Stimulated activated CD8-positive, alpha-beta memory T cell treated with anti-CD3 and anti-CD28 coated beads, Interleukin-15, amount 100 ng/mL, for 24 hours (primary cell): ENCODE measurements around the gene SH3RF2.
"Not testable (repeated sequence)": the region's sequence is repeated elsewhere in the genome, so short reads cannot be mapped to it uniquely, and the experiment has no call there.

Experiments used
- DNase-seq: peaks from one replicate; pipeline ENCODE4 v3.0.0-alpha.2; 2020; ENCODE audit warnings: low read depth

The SH3RF2 gene

DNA sequence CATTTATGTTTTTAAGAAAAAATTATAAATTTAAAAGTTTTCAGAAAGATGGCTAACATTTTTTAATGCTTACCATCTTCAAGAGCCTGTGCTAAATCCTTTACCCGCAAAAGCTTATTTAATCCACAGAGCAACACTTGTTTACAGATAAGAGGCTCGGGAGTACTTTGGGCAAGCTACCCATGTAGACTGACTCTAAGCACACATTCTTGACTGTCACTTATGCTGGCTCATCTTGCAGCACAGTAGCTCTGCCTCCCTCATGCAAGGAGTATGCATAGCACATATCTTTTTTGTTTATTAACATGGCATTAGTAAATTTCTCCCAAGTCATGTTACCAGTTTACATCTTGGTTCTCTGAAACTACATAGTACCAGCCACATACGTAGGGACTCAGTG, 14.7 kb downstream of the SH3RF2 start:
- no peak for DNase-seq

DNA sequence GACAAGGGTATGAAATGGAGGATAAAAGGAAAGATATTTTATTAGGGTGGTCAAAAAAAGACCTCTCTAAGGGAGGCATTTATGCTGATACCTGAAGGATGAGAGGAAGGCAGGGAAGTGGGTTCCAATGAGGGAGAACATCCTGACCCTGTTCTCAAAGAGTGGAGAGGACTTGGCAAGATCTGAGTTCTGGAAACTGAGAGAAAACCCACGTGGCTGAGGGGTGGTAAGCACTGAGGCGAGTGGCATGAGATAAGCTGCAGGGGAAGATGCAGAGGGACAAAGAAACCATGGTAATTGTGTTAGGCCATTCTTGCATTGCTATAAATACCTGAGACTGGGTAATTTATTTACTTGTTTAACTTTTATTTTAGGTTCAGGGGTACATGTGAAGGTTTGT, 16.8 kb downstream of the SH3RF2 start:
- no peak for DNase-seq

DNA sequence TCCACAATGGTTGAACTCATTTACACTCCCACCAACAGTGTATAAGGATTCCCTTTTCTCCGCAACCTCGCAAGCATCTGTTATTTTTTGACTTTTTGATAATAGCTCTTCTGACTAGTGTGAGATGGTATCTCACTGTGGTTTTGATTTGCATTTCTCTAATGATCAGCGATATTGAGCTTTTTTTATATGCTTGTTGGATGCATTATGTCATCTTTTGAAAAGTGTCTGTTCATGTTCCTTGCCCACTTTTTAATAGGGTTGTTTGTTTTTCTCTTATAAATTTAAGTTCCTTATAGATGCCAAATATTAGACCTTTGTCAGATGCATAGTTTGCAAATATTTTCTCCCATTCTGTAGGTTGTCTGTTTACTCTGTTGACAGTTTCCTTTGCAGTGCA, 17.8 kb downstream of the SH3RF2 start:
- not testable (repeated sequence) for DNase-seq

DNA sequence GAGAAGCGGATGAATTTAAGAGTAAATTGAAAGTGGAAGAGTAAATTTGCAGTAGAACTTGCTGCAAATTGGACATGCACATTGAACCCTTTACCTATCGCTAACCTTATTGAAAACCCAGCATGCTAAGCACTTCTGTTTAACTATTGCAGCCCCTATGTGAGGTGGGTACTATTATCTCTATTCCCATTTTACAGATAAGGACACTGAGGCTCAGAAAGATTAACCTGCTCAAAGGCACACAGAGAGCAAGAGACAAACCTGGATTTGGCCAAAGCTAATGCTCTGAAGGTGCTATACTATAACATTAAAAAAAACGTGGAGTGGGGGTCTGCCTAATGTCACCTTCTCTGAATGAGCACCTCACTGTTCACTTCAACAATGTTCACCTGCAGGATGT, 21.0 kb downstream of the SH3RF2 start:
- DNase-seq: no peak

DNA sequence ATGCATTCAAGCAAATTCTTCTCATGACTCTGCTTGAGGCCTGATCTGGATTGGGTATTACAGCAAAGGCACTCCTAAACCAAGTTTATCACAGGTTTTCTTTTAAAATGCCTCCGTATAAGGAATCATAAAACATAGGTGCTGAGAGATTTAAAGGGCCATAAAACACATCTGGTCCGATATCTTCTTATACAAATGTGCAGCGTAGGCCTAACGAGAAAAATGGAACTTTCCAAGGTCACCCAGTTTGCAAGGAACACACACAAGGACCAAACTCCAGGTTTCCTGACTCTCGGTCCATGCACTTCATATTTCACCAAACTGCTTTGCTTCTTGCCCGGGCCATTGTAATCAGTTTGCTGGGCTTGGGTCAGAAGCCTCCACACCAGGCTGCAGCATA, 22.1 kb downstream of the SH3RF2 start:
- DNase-seq: no peak

DNA sequence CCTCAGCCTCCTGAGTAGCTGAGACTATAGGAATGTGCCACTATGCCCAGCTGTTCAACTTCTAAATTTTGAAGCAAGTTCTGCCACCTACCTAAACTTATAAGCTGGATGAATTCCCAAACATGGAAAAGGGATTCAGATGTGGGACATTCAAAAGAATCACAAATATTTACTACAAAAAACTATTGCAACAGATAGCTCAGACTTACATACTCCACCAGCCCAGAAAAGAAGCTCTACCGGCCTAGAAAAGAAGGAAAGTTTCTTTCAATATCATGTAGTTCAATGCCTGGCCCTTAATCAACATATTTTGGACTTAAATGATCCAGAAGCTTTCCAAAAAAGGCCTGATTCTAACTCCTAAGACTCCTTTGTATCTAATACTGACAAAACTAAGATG, 23.8 kb downstream of the SH3RF2 start:
- no peak for DNase-seq

DNA sequence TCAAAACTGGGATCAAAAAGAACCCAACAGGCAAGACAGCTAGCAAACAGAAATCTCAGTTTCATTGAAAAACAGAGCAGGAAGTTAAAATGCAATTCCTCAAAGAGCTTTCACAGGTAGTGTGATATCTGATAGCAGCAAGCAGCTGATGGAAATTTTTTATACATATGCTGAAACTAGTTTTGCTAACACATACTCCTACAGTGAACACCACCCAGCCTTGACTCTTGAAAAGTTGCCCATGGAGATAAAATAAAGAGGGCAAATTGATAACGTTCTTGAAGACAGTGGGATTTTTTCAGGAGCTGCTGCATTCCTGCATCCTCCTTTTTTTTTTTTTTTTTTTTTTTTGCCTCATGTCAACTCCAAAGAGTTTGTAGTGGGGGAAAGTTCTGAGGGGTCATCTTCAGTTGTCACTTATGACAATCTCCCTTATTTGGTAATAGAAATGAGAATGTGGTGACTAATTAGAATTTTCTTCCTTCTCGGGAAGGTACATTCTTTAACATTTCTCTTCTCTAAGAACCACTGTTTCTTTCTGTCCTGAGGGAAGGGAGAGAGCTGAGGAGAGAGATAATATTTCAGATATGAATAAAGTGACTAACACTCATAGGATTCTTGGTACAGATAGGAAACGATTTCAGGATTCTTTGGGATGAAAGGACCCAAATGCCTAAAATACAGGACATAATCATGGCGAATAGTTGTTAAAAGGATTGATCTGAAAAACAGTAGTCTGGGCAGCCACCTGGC, 24.6 kb downstream of the SH3RF2 start:
- DNase-seq: no peak

DNA sequence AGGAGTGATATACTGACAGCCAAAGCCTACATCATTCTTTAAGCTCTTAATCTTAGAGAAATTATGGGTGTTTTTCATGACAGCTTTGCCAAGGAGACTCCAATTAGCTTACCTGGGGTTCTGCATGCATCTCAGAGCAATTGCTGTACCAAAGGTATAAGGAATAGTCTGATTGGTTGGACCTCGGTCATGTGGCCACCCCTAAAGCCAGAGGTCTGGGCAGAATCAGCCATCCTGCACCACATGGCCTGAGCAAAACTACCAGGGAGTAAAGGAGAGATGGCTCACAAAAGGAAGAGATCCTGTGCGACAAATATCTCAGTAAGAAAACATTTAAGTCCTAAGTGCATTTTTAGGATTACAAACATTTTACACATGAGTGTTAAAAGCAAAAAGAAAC, 25.6 kb downstream of the SH3RF2 start:
- no peak for DNase-seq

DNA sequence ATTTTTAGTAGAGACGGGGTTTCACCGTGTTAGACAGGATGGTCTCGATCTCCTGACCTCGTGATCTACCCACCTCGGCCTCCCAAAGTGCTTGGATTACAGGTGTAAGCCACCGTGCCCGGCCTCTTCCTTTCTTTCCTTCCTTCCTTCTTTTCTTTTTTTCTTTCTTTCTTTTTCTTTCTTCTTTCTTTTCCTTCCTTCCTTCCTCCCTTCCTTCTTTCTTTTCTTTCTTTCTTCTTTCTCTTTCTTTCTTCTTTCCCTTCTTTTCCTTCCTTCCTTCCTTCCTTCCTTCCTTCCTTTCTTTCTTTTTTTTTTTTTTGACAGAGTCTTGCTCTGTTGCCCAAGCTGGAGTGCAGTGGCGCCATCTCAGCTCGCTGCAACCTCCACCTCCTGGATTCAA, 27.6 kb downstream of the SH3RF2 start:
- not testable (repeated sequence) for DNase-seq

DNA sequence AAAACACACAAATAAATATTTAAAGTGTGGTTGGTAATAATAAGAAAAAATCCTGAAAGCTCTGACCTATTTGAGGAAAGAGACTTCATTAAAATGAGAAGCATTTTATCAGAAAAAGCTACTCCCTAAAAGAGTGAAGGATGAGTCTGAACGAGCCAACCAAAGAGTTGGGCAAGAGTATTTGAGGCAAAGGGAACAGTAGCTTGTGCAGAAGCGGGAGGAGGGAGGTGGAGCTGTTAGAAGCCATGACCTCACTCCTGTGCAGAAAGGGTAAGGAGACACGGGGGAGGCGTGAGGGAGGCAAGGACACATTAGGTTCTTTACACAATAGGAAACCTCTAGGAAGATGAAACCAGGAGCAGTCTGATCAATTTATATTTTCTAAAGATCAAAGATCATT, 29.4 kb downstream of the SH3RF2 start:
- no peak for DNase-seq

DNA sequence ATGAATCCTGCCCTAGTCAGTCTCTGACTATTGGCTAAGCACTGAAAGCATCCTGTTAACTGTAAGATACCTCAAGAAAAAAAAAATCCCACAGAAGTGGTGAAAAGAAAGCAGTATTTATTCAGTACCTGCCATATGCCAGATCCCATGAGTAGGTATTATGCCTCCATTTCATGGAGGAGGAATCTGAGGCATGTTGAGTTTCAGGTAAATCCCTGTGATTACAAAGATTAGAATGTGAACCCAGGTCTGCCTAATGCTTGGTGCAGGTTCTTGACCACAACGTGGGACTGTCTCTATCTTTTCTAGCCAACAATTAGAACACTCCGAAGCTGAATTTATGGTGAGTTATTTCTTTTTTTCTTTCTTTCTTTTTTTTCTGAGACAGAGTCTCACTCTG, 30.9 kb downstream of the SH3RF2 start:
- no peak for DNase-seq

DNA sequence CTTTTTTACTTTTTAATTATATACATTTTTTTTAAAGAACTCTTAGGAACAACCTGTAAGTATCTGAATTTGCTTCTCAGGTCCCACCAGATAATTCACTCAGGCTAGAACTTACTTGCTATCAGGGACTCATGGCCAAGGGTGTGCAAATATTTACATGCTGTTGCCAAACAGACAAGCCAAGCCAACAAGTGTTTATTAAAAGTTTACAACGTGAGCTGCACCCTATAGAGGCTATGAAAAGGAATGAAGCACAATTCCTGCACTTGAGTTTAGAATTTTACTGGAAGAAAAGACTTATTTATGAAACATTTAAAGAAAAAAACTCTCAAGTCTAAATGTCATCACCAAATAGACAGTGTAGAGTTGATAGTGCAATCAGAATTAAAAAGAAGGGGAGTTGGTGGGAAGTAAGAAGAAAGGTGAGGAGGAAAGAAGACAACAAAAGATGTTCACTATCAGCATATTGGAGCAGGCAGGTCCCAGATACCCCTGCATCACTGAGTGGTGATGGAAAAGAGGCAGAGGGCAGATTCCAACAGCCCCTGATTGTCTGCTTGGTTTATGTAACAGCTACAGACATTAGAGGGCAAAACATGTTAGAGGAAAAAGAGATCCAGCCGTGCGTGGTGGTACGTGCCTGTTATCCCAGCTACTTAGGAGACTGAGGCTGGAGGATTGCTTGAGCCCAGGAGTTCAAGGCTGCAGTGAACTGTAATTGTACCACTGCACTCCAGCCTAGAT, 32.8 kb downstream of the SH3RF2 start:
- DNase-seq: no peak

DNA sequence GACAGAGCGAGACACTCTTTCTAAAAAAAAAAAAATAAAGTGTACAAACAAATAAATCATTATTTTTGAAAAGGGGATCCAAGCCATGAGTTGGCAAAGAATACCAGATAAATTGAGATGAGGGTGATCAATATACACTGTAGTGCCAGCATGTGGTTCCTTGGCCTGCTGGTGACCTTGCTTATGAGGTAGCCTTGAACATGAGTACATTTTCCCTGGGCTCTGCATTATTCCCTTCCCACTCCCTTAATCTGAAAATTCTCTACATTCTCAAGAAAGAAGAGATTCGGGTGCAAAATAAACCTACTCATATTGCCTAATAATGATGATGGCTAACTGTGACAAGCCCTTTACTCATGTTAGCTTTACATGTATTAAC, 33.3 kb downstream of the SH3RF2 start:
- no peak for DNase-seq

DNA sequence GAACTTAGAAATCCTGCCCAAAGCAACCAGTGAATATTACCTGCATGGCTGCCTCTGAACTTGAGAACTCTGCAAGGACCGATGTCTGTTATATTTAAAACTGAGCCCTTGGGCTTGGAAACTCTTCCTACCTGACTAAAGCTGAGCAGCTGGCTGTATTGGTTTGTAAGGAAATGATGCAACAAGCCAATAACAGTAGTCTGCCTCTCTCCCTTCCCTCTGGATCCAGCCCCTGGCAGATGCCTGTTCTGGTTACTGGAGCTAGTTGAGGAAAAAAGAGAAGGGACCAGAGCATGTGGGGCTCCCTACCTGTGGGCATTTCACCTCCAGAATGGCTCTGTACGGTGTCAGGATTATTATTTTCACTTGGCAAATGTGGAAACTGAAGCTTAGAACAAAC, 34.7 kb downstream of the SH3RF2 start:
- no peak for DNase-seq

DNA sequence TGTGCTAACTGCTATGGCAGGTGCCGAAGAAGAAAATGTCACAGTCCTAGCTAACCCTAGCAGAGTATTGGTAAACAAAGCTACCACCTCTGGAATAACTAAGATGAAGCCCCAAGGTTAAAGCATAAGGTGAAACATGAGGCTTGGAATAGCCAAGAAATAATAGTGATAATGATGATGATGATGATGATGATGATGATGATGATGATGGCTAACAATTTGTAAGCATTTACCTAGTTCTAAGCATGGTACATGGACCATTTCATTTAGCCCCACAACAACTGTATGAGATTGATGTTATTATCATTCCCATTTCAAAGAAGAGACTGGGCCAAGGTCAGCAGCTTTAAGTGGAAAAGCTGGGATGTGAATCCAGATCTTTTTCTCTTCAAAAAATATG, 35.3 kb downstream of the SH3RF2 start:
- no peak for DNase-seq

DNA sequence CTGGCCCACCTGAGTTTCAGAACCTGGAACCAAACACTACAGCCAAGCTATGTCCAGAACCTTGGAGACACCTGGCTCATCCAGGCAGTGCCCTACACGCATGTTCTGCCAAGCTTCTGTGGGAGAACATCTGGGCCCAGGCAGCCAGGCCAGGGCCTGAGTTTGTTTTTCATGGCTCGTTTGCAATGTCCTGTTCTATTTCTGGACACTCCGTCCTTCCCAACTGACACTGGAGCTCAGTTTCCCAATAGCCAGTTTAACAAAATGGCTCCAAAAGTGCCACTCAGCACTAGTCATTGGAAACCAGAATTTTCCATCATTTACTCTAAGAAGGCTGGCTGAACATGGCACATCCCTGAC, 38.6 kb downstream of the SH3RF2 start:
- no peak for DNase-seq

DNA sequence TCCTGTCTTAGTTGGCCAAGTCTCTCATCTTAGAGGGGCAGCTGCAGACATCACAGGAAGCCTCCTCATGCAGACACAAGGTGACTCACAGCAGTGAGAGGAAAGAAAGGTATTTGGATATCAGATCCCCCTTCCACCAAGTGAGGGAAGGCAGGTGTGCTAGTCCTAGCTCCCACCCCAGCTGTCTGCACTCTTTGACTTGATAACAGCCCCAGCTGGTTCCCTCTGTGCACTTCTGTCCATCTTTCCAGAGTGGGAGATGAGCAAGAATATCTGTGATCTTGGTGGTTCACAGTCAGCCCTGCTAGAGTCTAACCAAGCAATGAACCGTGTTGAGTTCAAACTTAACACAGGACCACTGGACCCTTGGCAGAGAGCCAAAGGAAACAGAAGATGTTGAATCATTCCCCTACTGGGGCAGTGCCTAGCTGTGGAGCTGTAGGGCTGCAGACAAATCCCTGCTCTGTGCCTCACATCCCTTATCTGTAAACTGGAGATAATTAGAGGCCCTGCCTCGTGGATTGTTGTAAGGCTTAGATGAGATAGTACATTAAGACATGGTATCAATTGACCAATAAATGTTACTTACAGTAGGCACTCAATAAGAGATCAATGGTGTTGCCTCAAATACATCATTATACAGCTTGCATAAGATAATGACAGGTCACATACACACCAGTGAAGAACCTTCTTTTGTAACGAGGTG, 39.1 kb downstream of the SH3RF2 start:
- no peak for DNase-seq

DNA sequence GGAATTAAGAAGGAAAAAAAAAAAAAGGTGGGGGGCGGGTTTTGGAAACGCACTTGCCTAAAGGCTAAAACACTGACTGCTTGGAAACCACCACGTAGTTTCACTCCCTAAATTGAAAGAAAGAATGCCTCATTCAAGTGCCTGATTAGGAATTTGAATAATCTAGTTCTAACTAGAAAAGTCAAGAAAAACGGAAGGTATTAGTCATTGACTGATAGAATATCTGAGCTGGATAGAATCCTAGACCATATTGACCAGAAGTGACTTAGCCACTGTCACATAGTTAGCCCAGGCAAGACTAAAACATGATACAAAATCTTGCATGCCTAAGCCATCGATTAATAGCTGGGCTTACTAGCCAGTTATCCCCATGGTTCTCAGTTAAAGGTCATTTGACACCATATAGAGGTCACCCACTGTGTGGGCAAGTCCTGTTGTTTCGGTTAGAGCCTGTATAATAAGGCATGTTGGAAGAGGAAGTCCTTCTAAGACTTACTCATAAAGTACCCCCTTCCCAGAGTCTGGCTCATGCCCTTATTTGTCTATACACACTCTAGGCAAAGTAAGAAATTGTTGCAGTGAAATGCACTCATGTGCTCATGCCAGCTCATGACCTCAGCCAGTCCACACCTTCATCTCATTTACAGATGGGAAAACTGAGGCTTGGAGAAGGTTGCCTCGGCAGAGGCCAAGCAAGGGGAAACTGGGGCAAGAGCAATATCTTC, 40.2 kb downstream of the SH3RF2 start:
- DNase-seq: no peak

DNA sequence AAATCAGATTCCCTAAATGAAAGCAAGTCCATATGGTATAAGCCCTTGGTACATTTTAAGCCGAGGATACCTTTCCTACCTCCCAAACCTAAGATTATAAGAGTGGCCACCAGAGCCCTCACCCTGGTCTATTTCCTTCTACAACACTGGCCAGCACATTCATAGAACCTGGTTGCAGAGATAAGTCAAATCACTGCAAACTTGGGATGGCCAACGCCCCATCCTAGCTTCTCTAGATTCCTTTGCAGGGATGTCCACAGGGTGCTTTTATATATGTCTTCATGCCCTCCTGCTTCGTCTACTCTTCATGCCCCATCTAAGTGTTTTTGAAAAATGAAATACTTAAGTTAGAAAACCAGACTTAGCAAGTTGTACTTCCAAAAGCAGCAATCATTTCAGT, 41.8 kb downstream of the SH3RF2 start:
- DNase-seq: no peak

DNA sequence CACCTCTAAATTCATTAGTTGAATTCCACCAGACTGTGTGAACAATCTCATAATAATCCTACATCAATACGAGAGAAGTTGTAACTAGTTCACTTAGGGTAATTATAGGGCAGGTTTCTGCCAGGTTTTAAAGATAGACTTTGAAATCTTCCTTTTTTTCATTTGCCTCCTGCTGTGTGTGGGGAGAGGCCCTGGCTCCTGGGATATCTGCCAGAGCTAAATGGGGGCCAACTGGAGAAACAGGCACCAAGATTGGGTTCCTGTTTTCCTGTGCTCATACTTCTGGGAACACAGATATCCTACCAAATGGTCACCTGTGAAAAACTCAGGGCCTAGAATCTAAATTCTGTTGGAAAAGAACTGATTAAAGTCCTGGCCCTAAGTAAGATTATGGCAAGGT, 42.3 kb downstream of the SH3RF2 start:
- DNase-seq: no peak

DNA sequence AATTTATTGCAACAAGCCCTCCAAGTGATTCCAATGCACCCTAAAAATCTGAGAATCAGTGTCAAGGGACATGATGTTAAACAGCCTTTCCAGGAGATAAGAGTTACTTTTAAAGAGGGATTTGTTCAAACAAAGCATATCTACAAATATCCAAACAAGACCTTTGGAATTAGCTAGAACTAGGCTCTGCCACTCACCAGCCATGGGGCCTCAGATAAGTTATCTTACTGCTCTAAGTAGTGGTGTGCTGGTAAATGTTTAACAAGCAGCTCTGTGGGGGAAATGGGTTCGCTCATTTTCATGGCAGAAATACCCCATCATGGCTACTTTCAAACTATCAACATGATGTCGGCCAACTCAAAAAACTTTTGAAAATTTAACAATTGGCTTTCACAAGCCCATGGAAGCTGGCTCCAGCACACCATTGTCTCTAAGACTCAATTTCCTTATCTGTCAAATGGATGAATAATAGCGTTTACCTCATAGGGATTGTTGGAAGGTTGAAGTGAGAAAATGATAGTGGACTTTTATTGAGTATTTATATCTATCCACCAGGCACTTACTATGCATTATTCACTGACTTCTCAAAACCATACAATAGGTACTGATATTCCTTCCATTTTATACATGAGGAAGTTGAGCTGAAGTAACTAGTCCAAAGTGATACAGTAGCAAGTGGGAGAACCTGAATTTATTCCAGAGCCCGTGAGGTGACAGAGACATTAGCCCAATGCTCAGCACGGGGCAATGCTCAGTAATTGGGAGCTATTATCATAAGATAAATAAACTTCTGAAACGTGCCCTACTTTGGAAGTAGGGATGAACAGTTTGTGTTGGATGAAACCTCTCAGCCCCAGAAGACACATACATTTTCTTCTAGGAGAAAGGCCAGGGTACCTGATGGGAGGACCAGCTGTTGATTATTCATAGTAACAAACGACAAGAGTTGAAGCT, 43.2 kb downstream of the SH3RF2 start:
- no peak for DNase-seq

DNA sequence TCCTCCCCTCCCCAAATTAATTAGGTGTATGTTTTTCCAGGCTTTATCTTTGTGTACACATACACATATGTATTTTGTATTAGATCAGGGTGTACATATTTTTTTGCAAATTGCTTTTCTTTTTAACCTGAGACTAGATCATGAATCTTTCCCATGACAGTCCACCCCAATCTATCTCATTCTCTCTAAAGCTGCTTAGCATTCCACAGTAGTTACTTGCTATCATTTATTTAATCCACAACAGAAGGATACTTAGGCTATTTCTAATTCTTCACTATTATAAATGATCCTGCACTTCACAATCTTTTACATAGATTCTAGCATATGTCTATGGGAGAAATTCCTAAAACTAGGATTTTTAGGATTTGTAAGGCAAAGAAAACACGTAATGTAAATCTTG, 43.9 kb downstream of the SH3RF2 start:
- DNase-seq: no peak
